GM12892 (cell line): Measurements from ENCODE around the gene DNER.

Experiments
- POLR2AphosphoS5 ChIP-seq: IDR thresholded peaks from 2 replicates; pipeline ENCODE4 v1.6.1; 2011; ENCODE audit warnings: low read depth, low read length, control low read depth
- TAF1 ChIP-seq: IDR thresholded peaks from 2 replicates; pipeline ENCODE4 v1.6.1; 2011; ENCODE audit warnings: low read depth, mild to moderate bottlenecking, control low read depth, low read length, borderline replicate concordance

- TF ChIP-seq POLR2AphosphoS5: no peak
- TF ChIP-seq TAF1: no peak
Measured at GRCh38 chr2:229433351-229433750, 281.0 kb downstream of the DNER start.
